PFSK-1 (cell line): ENCODE data around the gene TRAPPC2.

Experiments used
- REST ChIP-seq, 2 experiments: IDR thresholded peaks; 2 replicates each; pipeline versions ENCODE4 v1.6.1 to v1.8.0; 2011 to 2012; ENCODE audit warnings: low read depth in 2 of 2, low read length in 2 of 2, control low read depth in 1 of 2, inconsistent platforms in 1 of 2, mild to moderate bottlenecking in 1 of 2, moderate library complexity in 1 of 2; ENCODE audit not compliant: insufficient read depth in 1 of 2
- TAF1 ChIP-seq: IDR thresholded peaks from 2 replicates; pipeline ENCODE4 v1.6.1; 2012; ENCODE audit warnings: low read length, control low read depth, borderline replicate concordance; ENCODE audit not compliant: insufficient read depth

GRCh38 chrX:13760426-13760825, 26.0 kb upstream of the TRAPPC2 start:
- no peak for TF ChIP-seq TAF1
- TF ChIP-seq REST (IDR thresholded peaks at IDR 0.05; ENCODE audit: insufficient read depth in 1 of 2, low read depth in 2 of 2, low read length in 2 of 2): no peak
